DOHH2 (cell line): ENCODE data around the gene GMDS.

ENCODE experiments used
- EZH2phosphoT487 ChIP-seq: fragments of 200-600 bp; sonication (generic); IDR thresholded peaks from 2 replicates; pipeline ENCODE4 v1.6.1; 2017; ENCODE audit warnings: borderline replicate concordance, mild to moderate bottlenecking, antibody characterized with exemption, low read length, moderate library complexity, mixed read lengths
- TF ChIP-seq, protein P1 (sequence below): fragments of 200-600 bp; sonication (generic); IDR thresholded peaks from one replicate; pipeline ENCODE4 v1.5.1; 2014; ENCODE audit warnings: antibody characterized with exemption, mild to moderate bottlenecking, low read depth, low read length; ENCODE audit not compliant: poor library complexity, severe bottlenecking

GRCh38 chr6:1659816-1660215 is 585.6 kb downstream of the GMDS start:
- TF ChIP-seq, protein P1, sequence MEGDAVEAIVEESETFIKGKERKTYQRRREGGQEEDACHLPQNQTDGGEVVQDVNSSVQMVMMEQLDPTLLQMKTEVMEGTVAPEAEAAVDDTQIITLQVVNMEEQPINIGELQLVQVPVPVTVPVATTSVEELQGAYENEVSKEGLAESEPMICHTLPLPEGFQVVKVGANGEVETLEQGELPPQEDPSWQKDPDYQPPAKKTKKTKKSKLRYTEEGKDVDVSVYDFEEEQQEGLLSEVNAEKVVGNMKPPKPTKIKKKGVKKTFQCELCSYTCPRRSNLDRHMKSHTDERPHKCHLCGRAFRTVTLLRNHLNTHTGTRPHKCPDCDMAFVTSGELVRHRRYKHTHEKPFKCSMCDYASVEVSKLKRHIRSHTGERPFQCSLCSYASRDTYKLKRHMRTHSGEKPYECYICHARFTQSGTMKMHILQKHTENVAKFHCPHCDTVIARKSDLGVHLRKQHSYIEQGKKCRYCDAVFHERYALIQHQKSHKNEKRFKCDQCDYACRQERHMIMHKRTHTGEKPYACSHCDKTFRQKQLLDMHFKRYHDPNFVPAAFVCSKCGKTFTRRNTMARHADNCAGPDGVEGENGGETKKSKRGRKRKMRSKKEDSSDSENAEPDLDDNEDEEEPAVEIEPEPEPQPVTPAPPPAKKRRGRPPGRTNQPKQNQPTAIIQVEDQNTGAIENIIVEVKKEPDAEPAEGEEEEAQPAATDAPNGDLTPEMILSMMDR, result no peak
- TF ChIP-seq EZH2phosphoT487, result no peak
